Endothelial cell of umbilical vein (primary cell): ENCODE measurements around the gene TNFAIP8L3. TPM values are rescaled to one million over a fixed set of nuclear protein-coding genes. Genes with fewer than 3 reads are reported as not detected.

Experiments
- BruUV-seq: library from RNA; stranded (reverse); fragments of 400-500 nt; replicated peaks from 2 replicates; lab custom pipeline; 2021; lab: Mats Ljungman, UMichigan
- CTCF ChIA-PET: fragments of 300-600, 350-600 bp; sonication (Branson Sonifier 250); formaldehyde crosslinking; loops from one replicate; lab custom pipeline; 2021; ENCODE audit warnings: antibody characterized with exemption, inconsistent platforms; lab: Charles Lee
- POLR2A ChIA-PET: fragments of 300-600, 350-600 bp; sonication (Branson Sonifier 250); formaldehyde crosslinking; loops from one replicate; lab custom pipeline; 2021; ENCODE audit warnings: antibody characterized with exemption, inconsistent platforms; lab: Charles Lee
- DNase-seq: peaks from one replicate; pipeline ENCODE4 v3.0.0-alpha.2; 2011; ENCODE audit warnings: low read depth, low spot score
- FAIRE-seq: peaks from 2 replicates; lab custom pipeline; 2011; peaks lifted over from hg19 to GRCh38; lab: Jason Lieb, UNC
- H2AFZ ChIP-seq: 2 replicates; pipeline ENCODE4 v1.6.0; 2012; ENCODE audit warnings: low read depth, low read length, control low read depth, inconsistent platforms
- H3K27ac ChIP-seq: 2 replicates; pipeline ENCODE4 v1.5.1; 2011; ENCODE audit warnings: low read depth, mild to moderate bottlenecking, control low read depth, low read length, moderate library complexity; ENCODE audit not compliant: insufficient read depth
- H3K27me3 ChIP-seq, 2 experiments: 2 replicates each; pipeline versions ENCODE4 v1.6.0 to v1.6.1; 2011; ENCODE audit warnings: low read length in 2 of 2, mixed read lengths in 1 of 2; ENCODE audit not compliant: control insufficient read depth in 2 of 2, insufficient read depth in 2 of 2
- H3K36me3 ChIP-seq, 2 experiments: 2 replicates in 1 of 2; 3 replicates in 1 of 2; pipeline ENCODE4 v1.5.1; 2011; ENCODE audit warnings: low read length in 2 of 2, mild to moderate bottlenecking in 1 of 2, moderate library complexity in 1 of 2; ENCODE audit not compliant: control insufficient read depth in 2 of 2, insufficient read depth in 2 of 2; ENCODE audit errors: extremely low read depth in 1 of 2
- H3K4me1 ChIP-seq: 3 replicates; pipeline ENCODE4 v1.5.1; 2011; ENCODE audit warnings: mild to moderate bottlenecking, low read length; ENCODE audit not compliant: control insufficient read depth, insufficient read depth; ENCODE audit errors: extremely low read depth
- H3K4me2 ChIP-seq: 2 replicates; pipeline ENCODE4 v1.6.1; 2011; ENCODE audit warnings: low read length, control low read depth, mixed read lengths; ENCODE audit not compliant: insufficient read depth
- H3K4me3 ChIP-seq, 3 experiments: fragments of 200-600 bp in 1 of 3; sonication (generic), shearing (Covaris generic) in 1 of 3; replicated peaks in 1 of 3; 2 replicates each; pipeline ENCODE4 v1.5.1; 2011 to 2016; ENCODE audit warnings: control low read depth in 3 of 3, low read length in 3 of 3, mild to moderate bottlenecking in 2 of 3, inconsistent platforms in 1 of 3, low read depth in 1 of 3, moderate library complexity in 1 of 3; ENCODE audit not compliant: insufficient read depth in 1 of 3
- H3K79me2 ChIP-seq: 2 replicates; pipeline ENCODE4 v1.6.0; 2012; ENCODE audit warnings: low read length, inconsistent platforms; ENCODE audit not compliant: control insufficient read depth, insufficient read depth
- H3K9ac ChIP-seq: replicated peaks from 2 replicates; pipeline ENCODE3; 2011; ENCODE audit warnings: low read length, control low read depth; ENCODE audit not compliant: insufficient read depth; ENCODE audit errors: extremely low read depth
- H3K9me1 ChIP-seq: replicated peaks from 3 replicates; pipeline ENCODE4 v1.6.0; 2011; ENCODE audit warnings: mild to moderate bottlenecking, low read length; ENCODE audit not compliant: control insufficient read depth, insufficient read depth; ENCODE audit errors: extremely low read depth
- H3K9me3 ChIP-seq: replicated peaks from 2 replicates; pipeline ENCODE4 v1.5.1; 2012; ENCODE audit warnings: low read length, inconsistent platforms; ENCODE audit not compliant: control insufficient read depth, insufficient read depth
- H4K20me1 ChIP-seq: replicated peaks from 2 replicates; pipeline ENCODE3; 2011; ENCODE audit warnings: mild to moderate bottlenecking, low read length; ENCODE audit not compliant: control insufficient read depth, insufficient read depth; ENCODE audit errors: extremely low read depth
- CTCF ChIP-seq, 2 donors: IDR thresholded peaks; 1 replicate in 1 of 2; 2 replicates in 1 of 2; pipeline ENCODE4 v1.5.1; 2011; ENCODE audit warnings: low read length in 2 of 2, mild to moderate bottlenecking in 2 of 2, moderate library complexity in 2 of 2, control low read depth in 1 of 2, inconsistent platforms in 1 of 2, low read depth in 1 of 2; ENCODE audit not compliant: insufficient read depth in 1 of 2; ENCODE audit errors: extremely low read depth in 1 of 2
- EZH2 ChIP-seq: IDR thresholded peaks from 2 replicates; pipeline ENCODE4 v1.6.1; 2012; ENCODE audit warnings: borderline replicate concordance, low read depth, mild to moderate bottlenecking, moderate library complexity, low read length, inconsistent platforms; ENCODE audit not compliant: severe bottlenecking
- FOS ChIP-seq: IDR thresholded peaks from 2 replicates; pipeline ENCODE4 v1.6.1; 2011; ENCODE audit warnings: mild to moderate bottlenecking, low read length, moderate library complexity, borderline replicate concordance; ENCODE audit not compliant: insufficient read depth
- GATA2 ChIP-seq: IDR thresholded peaks from 2 replicates; pipeline ENCODE4 v1.7.0; 2011; ENCODE audit warnings: low read depth, mild to moderate bottlenecking, moderate library complexity, mixed read lengths, low read length; ENCODE audit not compliant: insufficient read length, insufficient read depth
- JUN ChIP-seq: IDR thresholded peaks from 2 replicates; pipeline ENCODE4 v1.6.1; 2011; ENCODE audit warnings: borderline replicate concordance, low read depth; ENCODE audit not compliant: insufficient read length, insufficient read depth
- MAX ChIP-seq: IDR thresholded peaks from 2 replicates; pipeline ENCODE4 v1.6.1; 2011; ENCODE audit not compliant: insufficient read depth, insufficient read length
- MYC ChIP-seq: IDR thresholded peaks from one replicate; pipeline ENCODE4 v1.6.1; 2011; ENCODE audit warnings: mild to moderate bottlenecking, low read depth, low read length
- POLR2A ChIP-seq: IDR thresholded peaks from 2 replicates; pipeline ENCODE4 v1.6.1; 2012; ENCODE audit warnings: low read depth, mild to moderate bottlenecking, control low read depth, low read length
- POLR2AphosphoS5 ChIP-seq: IDR thresholded peaks from 2 replicates; pipeline ENCODE4 v1.6.1; 2012; ENCODE audit warnings: low read depth, mild to moderate bottlenecking, control low read depth, low read length, moderate library complexity; ENCODE audit not compliant: insufficient read depth
- dilution Hi-C: fragments of 300-500 bp; cut with MboI; formaldehyde crosslinking; loops from one replicate; pipeline ENCODE4 v1.15.0; 2019; ENCODE audit warnings: low sequenced_read_pairs; ENCODE audit not compliant: extremely low pct_ligation_motif_present
- intact Hi-C: fragments of 100-400 bp; cut with micrococcal nuclease; formaldehyde crosslinking; loops from one replicate; pipeline ENCODE4 v1.10.0; 2022
- polyA plus RNA-seq, 4 experiments: library from polyadenylated mRNA; depleted of rRNA in 3 of 4; stranded (reverse) in 3 of 4; unstranded in 1 of 4; fragments of >200 nt; gene quantifications; 2 replicates each; pipeline versions ENCODE4 v1.2.1 to v1.2.3, GENCODE V29; 2011 to 2012; ENCODE audit warnings: missing spikeins in 1 of 4
- total RNA-seq: library from RNA; stranded (reverse); gene quantifications from 2 replicates; pipeline ENCODE4 v1.2.3, GENCODE V29; 2021

The TNFAIP8L3 gene
- total and polyA plus RNA-seq, 2 donors (not counting 3 experiments of a cell fraction or from before 2014, with no cell fraction given) = 8.8 to 38.3 TPM

GRCh38 chr15:51134416-51135199, 39.9 kb upstream of the TNFAIP8L3 start:
- BruUV-seq = no TSS peak
- Histone ChIP-seq H3K9ac (no peak overlapping the region), H3K4me1 (peaks cover 26% of the 10 kb centered on the region), H3K36me3 (no peaks in the 10 kb centered on the region), H3K27me3 (no peaks in the 10 kb centered on the region), H3K9me1 (no peaks in the 10 kb centered on the region), H2AFZ (no peak overlapping the region), H3K27ac (no peak overlapping the region), H3K9me3 (no peaks in the 10 kb centered on the region), H3K79me2 (no peaks in the 10 kb centered on the region), H3K4me3 (no peak overlapping the region), H3K4me2 (no peak overlapping the region), H4K20me1 (no peaks in the 10 kb centered on the region)
- intact Hi-C loops (no loop called here), dilution Hi-C loops (no loop called here)
- CTCF ChIA-PET = interaction anchor here (1.0 to 5.0 kb wide), 11 partner anchors 21 to 365 kb away, joined by 3 to 88 read pairs (median 14); partner anchors contain the start of gene TNFAIP8L3
- no peak for TF ChIP-seq POLR2A
- TF ChIP-seq MAX = no peak
- TF ChIP-seq GATA2 = no peak
- TF ChIP-seq CTCF (IDR thresholded peaks at IDR 0.05; ENCODE audit: extremely low read depth in 1 of 2, insufficient read depth in 1 of 2, low read depth in 1 of 2, low read length in 2 of 2) = no peak
- TF ChIP-seq FOS = no peak
- TF ChIP-seq POLR2AphosphoS5 = no peak
- no peak for TF ChIP-seq MYC
- no peak for TF ChIP-seq EZH2
- TF ChIP-seq JUN = no peak
- no peak for FAIRE-seq
- POLR2A ChIA-PET = no interaction called here
- no peak for DNase-seq
